ENCODE results near the gene RAP1A.

GRCh38 chr1:111592389-111593361 is 26.9 kb upstream of the RAP1A start:
- TF ChIP-seq POLR2A (IDR thresholded peaks at IDR 0.05; ENCODE audit: low read depth) (no peak), CTCF (IDR thresholded peaks at IDR 0.05) (no peak), POLR2AphosphoS5 (IDR thresholded peaks at IDR 0.05) (peak in 1 of 2 donors; percentile 63)

Data from esophagus muscularis mucosa (tissue), 3 donors.